ENCODE results near the gene NEURL1B. TPM values are rescaled to one million over a fixed set of nuclear protein-coding genes. Genes with fewer than 3 reads are reported as not detected.

The NEURL1B gene
- total RNA-seq, 4 donors from 2014 or later = 8.2 to 29.9 (median 10.9) TPM

DNA sequence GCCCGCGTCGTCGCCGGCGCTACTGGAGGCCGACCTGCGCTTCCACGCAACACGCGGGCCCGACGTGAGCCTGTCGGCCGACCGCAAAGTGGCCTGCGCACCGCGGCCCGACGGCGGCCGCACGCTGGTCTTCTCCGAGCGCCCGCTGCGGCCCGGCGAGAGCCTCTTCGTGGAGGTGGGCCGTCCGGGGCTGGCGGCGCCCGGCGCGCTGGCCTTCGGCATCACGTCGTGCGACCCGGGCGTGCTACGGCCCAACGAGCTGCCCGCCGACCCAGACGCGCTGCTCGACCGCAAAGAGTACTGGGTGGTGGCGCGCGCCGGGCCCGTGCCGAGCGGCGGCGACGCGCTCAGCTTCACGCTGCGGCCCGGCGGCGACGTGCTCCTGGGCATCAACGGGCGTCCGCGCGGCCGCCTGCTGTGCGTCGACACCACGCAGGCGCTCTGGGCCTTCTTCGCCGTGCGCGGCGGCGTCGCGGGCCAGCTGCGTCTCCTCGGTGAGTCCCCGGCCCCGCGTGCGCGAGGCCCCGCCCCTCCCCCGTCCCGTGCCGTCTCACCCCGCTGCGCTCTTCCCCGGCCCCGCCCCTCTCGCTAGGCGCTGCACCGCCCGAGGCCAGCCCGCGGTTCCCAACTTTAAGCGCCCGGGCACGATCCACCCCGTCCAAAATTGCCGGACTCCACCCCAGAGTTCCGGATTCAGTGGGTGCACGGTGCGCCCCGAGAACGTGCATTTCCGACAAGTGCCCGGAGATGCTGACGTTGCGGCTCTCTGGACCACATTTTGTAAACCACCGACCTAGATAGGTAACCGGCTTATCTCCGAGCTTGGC, 42.8 kb downstream of the NEURL1B start:
- intact Hi-C loops (cut with DNase I) = no loop called here
- no peak for DNase-seq
- Histone ChIP-seq H3K4me3 (replicated peaks in 1 of 3) (no peak overlapping the region), H3K36me3 (no peaks in the 10 kb centered on the region), H3K4me1 (peaks cover 0 to 7% of the 10 kb centered on the region in 2 donors), H3K9me3 (no peaks in the 10 kb centered on the region), H3K27me3 (no peaks in the 10 kb centered on the region), H3K27ac (no peak overlapping the region)
- 66 to 70% methylated on average over 37 to 47 of the region's 125 CpGs for WGBS, 2 donors
- TF ChIP-seq, protein P1, sequence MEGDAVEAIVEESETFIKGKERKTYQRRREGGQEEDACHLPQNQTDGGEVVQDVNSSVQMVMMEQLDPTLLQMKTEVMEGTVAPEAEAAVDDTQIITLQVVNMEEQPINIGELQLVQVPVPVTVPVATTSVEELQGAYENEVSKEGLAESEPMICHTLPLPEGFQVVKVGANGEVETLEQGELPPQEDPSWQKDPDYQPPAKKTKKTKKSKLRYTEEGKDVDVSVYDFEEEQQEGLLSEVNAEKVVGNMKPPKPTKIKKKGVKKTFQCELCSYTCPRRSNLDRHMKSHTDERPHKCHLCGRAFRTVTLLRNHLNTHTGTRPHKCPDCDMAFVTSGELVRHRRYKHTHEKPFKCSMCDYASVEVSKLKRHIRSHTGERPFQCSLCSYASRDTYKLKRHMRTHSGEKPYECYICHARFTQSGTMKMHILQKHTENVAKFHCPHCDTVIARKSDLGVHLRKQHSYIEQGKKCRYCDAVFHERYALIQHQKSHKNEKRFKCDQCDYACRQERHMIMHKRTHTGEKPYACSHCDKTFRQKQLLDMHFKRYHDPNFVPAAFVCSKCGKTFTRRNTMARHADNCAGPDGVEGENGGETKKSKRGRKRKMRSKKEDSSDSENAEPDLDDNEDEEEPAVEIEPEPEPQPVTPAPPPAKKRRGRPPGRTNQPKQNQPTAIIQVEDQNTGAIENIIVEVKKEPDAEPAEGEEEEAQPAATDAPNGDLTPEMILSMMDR (IDR thresholded peaks at IDR 0.05) = no peak
- TF ChIP-seq POLR2A (IDR thresholded peaks at IDR 0.05) = no peak

- TF ChIP-seq POLR2A (IDR thresholded peaks at IDR 0.05) = no peak
- TF ChIP-seq, protein P1 (IDR thresholded peaks at IDR 0.05) = no peak
- Histone ChIP-seq H3K4me1 (peaks cover 0 to 8% of the 10 kb centered on the region in 2 donors), H3K9me3 (no peaks in the 10 kb centered on the region), H3K27me3 (no peaks in the 10 kb centered on the region), H3K4me3 (replicated peaks in 1 of 3) (no peak overlapping the region), H3K36me3 (no peaks in the 10 kb centered on the region), H3K27ac (no peak overlapping the region)
- DNase-seq = no peak
- intact Hi-C loops (cut with DNase I) = no loop called here
- 96% methylated on average over 4 of the region's 4 CpGs for WGBS, 2 donors
These were observed 44.0 kb downstream of the NEURL1B start for GRCh38 chr5:172685091-172685490.

DNA sequence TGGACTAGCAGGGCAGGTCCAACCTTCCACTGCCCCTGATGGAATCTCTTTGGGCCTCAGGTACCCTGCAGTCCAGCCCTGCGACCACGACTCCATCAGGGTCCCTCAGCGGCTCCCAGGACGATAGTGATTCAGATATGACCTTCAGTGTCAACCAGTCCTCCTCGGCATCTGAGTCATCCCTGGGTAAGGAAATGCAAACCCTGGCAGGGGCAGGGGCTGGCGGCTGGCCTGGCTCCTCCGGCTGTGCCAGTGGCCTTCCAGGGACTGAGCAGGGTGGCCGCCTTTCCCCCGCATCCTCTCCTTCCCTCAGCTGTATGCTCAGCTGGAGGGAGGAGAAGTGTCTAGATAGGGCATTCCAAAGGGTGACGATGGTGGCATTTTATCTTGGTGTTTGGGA, 45.0 kb downstream of the NEURL1B start:
- DNase-seq = no peak
- 80 to 97% methylated on average over 7 to 9 of the region's 10 CpGs for WGBS, 2 donors

GRCh38 chr5:172686539-172687390, 45.7 kb downstream of the NEURL1B start:
- Histone ChIP-seq H3K4me1 (peaks cover 0 to 8% of the 10 kb centered on the region in 2 donors), H3K27ac (no peak overlapping the region), H3K36me3 (no peaks in the 10 kb centered on the region), H3K27me3 (no peaks in the 10 kb centered on the region), H3K9me3 (no peaks in the 10 kb centered on the region), H3K4me3 (replicated peaks in 1 of 3) (no peak overlapping the region)
- intact Hi-C loops (cut with DNase I) = no loop called here
- TF ChIP-seq, protein P1 (IDR thresholded peaks at IDR 0.05) = no peak
- no peak for TF ChIP-seq POLR2A (IDR thresholded peaks at IDR 0.05)
- DNase-seq = no peak
- 92 to 94% methylated on average over 35 to 37 of the region's 37 CpGs for whole genome bisulfite sequencing, 2 donors

More for the DNA sequence above, 45.0 kb downstream of the NEURL1B start:
- Histone ChIP-seq H3K36me3 (no peaks in the 10 kb centered on the region), H3K4me1 (peaks cover 0 to 8% of the 10 kb centered on the region in 2 donors), H3K27me3 (no peaks in the 10 kb centered on the region), H3K4me3 (replicated peaks in 1 of 3) (no peak overlapping the region), H3K9me3 (no peaks in the 10 kb centered on the region), H3K27ac (no peak overlapping the region)
- TF ChIP-seq, protein P1 (IDR thresholded peaks at IDR 0.05) = no peak
- TF ChIP-seq POLR2A (IDR thresholded peaks at IDR 0.05) = no peak
- intact Hi-C loops (cut with DNase I) = no loop called here
